ENCODE data around the gene ADGRB2.

The ADGRB2 gene

GRCh38 chr1:31762323-31762722 lies 1.8 kb downstream of the ADGRB2 start:
- DNase-seq: no peak

- DNase-seq: no peak
Observed at GRCh38 chr1:31761883-31762282, 2.3 kb downstream of the ADGRB2 start.

- peak in 4 of 5 experiments; percentile 26 to 58 (median 53) for DNase-seq
Observed at GRCh38 chr1:31760471-31761470, 3.4 kb downstream of the ADGRB2 start.

- no peak for DNase-seq
Observed at GRCh38 chr1:31759298-31760023, 4.7 kb downstream of the ADGRB2 start.

- DNase-seq: no peak
Observed at GRCh38 chr1:31758823-31759222, 5.3 kb downstream of the ADGRB2 start.

GRCh38 chr1:31757989-31758388 lies 6.2 kb downstream of the ADGRB2 start:
- DNase-seq: no peak

GRCh38 chr1:31757204-31757679 lies 6.9 kb downstream of the ADGRB2 start:
- DNase-seq: no peak

GRCh38 chr1:31756578-31756977 lies 7.6 kb downstream of the ADGRB2 start:
- DNase-seq: no peak

- DNase-seq: no peak
Observed at GRCh38 chr1:31755850-31756492, 8.2 kb downstream of the ADGRB2 start.

- no peak for DNase-seq
Observed at GRCh38 chr1:31755197-31755611, 8.9 kb downstream of the ADGRB2 start.

GRCh38 chr1:31754397-31754796 lies 9.7 kb downstream of the ADGRB2 start:
- no peak for DNase-seq

- no peak for DNase-seq
Observed at GRCh38 chr1:31753707-31754349, 10.3 kb downstream of the ADGRB2 start.

- DNase-seq: no peak
Observed at GRCh38 chr1:31752952-31753475, 11.1 kb downstream of the ADGRB2 start.

- no peak for DNase-seq
Observed at GRCh38 chr1:31752258-31752657, 11.9 kb downstream of the ADGRB2 start.

GRCh38 chr1:31751822-31752241 lies 12.3 kb downstream of the ADGRB2 start:
- DNase-seq: no peak

GRCh38 chr1:31750858-31751510 lies 13.2 kb downstream of the ADGRB2 start:
- DNase-seq: peak in 1 of 5 experiments; percentile 46

GRCh38 chr1:31749785-31750735 lies 14.1 kb downstream of the ADGRB2 start:
- DNase-seq: no peak

GRCh38 chr1:31748365-31748764 lies 15.8 kb downstream of the ADGRB2 start:
- DNase-seq: no peak

- no peak for DNase-seq
Observed at GRCh38 chr1:31747304-31747703, 16.8 kb downstream of the ADGRB2 start.

- DNase-seq: no peak
Observed at GRCh38 chr1:31746687-31747086, 17.5 kb downstream of the ADGRB2 start.
